Ectodermal cell (in vitro differentiated cells): ENCODE results near the gene KCNK13.
"Not testable (repeated sequence)": the region's sequence is repeated elsewhere in the genome, so short reads cannot be mapped to it uniquely, and the experiment has no call there.

ENCODE experiments used
- H3K27ac ChIP-seq: 2 replicates; pipeline ENCODE4 v1.7.0; 2013; ENCODE audit warnings: mild to moderate bottlenecking, low read depth, low read length; ENCODE audit not compliant: insufficient read depth, poor library complexity, severe bottlenecking
- H3K27me3 ChIP-seq: 2 replicates; pipeline ENCODE4 v1.7.0; 2013; ENCODE audit warnings: mild to moderate bottlenecking, low read length; ENCODE audit not compliant: insufficient read depth, control insufficient read depth, poor library complexity, severe bottlenecking
- H3K36me3 ChIP-seq: one replicate; pipeline ENCODE4 v1.7.0; 2013; ENCODE audit warnings: low read length; ENCODE audit not compliant: control insufficient read depth, insufficient read depth
- H3K4me1 ChIP-seq: one replicate; pipeline ENCODE4 v1.7.0; 2013; ENCODE audit warnings: low read length; ENCODE audit not compliant: control insufficient read depth, insufficient read depth
- H3K4me3 ChIP-seq: 2 replicates; pipeline ENCODE4 v1.7.0; 2013; ENCODE audit warnings: low read depth, low read length, control low read depth; ENCODE audit not compliant: insufficient read depth
- H3K9me3 ChIP-seq: 2 replicates; pipeline ENCODE4 v1.7.0; 2013; ENCODE audit warnings: mild to moderate bottlenecking, low read length, moderate library complexity; ENCODE audit not compliant: control insufficient read depth
- WGBS, 2 experiments: methylation state at CpG; one replicate each; pipeline ENCODE4 v1.1.7; 2013; ENCODE audit warnings: missing lambda C conversion rate in 2 of 2; 5-methylcytosine and 5-hydroxymethylcytosine counted together

KCNK13 gene

DNA sequence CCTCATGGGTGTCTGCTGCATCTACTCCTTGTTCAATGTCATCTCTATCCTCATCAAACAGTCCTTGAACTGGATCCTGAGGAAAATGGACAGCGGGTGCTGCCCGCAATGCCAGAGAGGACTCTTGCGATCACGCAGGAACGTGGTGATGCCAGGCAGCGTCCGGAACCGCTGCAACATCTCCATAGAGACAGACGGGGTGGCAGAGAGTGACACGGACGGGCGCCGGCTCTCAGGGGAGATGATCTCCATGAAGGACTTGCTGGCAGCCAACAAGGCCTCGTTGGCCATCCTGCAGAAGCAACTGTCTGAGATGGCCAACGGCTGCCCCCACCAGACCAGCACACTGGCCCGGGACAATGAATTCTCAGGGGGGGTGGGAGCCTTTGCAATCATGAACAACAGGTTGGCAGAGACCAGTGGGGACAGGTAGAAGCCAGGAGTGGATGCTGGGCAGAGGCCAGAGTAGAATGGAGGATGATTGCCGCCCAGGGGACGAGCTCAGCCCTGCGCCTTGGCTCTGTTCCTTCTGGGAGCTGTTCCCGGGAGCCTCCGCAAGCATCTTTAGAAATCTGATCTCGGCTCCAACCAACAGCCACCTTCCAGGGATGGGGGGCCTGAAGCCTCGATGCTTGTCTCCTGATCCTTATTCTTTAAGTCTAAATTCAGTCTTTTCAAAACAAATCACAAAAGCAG lies 122.9 kb downstream of the KCNK13 start:
- no peaks in the 10 kb centered on the region for H3K36me3 ChIP-seq
- no peaks in the 10 kb centered on the region for H3K4me1 ChIP-seq
- no peak overlapping the region for H3K4me3 ChIP-seq
- no peak overlapping the region for H3K27ac ChIP-seq
- 91 to 93% methylated on average over 23 of the region's 23 CpGs for WGBS, 2 experiments
- no peaks in the 10 kb centered on the region for H3K9me3 ChIP-seq
- no peaks in the 10 kb centered on the region for H3K27me3 ChIP-seq

DNA sequence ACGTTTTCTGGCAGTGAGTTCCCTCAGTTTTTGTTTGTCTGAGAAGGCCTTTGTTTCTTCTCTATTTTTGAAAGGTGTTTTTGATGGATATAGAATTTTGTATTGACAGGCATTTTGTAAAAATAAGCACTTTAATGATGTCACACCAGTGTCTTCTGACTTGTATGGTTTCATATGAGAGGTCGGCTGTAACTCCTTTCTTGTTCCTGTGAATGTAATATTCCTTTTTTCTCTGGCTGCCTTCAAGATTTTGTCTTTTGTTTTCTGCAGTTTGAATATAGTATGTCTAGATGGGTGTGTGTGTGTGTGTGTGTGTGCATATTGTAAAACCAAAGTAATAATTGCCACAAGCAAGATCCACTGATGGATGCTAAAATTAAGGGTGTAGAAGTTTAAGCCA lies 126.8 kb downstream of the KCNK13 start:
- Histone ChIP-seq H3K4me1 (no peaks in the 10 kb centered on the region), H3K36me3 (no peaks in the 10 kb centered on the region), H3K4me3 (no peak overlapping the region), H3K27me3 (no peaks in the 10 kb centered on the region), H3K27ac (no peak overlapping the region), H3K9me3 (no peaks in the 10 kb centered on the region)
- WGBS, 2 experiments, result 88 to 97% methylated on average over 2 of the region's 2 CpGs

DNA sequence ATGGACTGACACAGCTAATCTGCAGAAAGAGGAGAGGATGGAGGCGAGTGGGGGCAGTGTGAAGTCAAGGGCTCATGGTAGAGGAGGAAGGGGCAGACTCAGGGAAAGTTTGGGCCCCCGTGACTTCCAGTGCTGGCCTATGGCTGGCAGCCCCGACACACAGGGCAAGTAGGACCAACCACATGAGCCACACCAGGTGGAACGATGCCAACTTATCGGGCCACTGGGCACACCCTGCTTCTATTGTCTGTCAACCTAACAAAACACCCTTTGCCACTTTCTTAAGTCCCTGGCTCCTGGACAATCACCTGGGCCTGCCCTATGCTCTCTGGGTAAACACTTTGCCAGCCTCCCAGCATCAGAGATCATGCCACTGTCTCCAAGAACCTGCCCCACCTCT lies 129.4 kb downstream of the KCNK13 start:
- WGBS, 2 experiments, result 82 to 85% methylated on average over 5 of the region's 5 CpGs
- Histone ChIP-seq H3K27me3 (no peaks in the 10 kb centered on the region), H3K4me3 (no peak overlapping the region)

DNA sequence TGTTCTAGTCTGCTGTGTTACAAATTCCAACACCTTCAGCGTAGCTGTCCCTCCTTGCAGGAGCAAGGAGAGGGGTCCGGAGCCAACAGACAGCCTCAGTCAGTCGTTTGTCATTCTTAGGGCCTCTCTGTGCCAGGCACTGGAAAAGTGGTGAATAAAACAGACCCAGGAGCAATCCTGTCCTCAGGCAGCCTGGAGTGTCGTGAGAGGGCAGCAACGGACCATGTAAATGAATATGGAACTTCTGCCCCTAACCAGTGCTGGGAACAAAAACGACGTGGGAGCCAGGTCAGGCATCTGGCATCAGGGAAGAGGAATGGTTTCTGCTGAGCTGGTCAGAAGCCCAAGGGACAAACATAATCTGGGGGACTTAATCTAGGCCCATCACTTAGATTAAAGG lies 129.8 kb downstream of the KCNK13 start:
- no peaks in the 10 kb centered on the region for H3K36me3 ChIP-seq
- 86 to 89% methylated on average over 7 of the region's 7 CpGs for WGBS, 2 experiments
- no peaks in the 10 kb centered on the region for H3K27me3 ChIP-seq
- no peak overlapping the region for H3K27ac ChIP-seq
- no peaks in the 10 kb centered on the region for H3K9me3 ChIP-seq
- H3K4me1 ChIP-seq, result no peaks in the 10 kb centered on the region
- no peak overlapping the region for H3K4me3 ChIP-seq

More for the DNA sequence above, 129.4 kb downstream of the KCNK13 start:
- no peaks in the 10 kb centered on the region for H3K4me1 ChIP-seq
- H3K27ac ChIP-seq, result no peak overlapping the region
- no peaks in the 10 kb centered on the region for H3K36me3 ChIP-seq
- H3K9me3 ChIP-seq, result no peaks in the 10 kb centered on the region

DNA sequence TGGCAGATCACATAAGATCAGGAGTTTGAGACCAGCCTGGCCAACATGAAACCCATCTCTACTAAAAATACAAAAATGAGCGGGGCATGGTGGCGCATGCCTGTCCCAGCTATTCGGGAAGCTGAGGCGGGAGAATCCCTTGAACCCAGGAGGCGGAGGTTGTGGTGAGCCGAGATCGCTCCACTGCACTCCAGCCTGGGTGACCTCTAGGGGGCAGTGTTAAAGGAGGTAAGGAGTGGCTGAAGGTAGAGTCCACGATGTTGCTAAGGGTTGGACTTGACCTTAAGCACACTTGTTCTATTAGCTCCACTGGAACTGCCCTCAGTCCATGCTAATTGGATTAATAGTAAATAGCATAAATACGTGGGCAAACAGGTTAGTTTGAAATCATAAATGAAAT lies 132.1 kb downstream of the KCNK13 start:
- no peaks in the 10 kb centered on the region for H3K36me3 ChIP-seq
- no peaks in the 10 kb centered on the region for H3K27me3 ChIP-seq
- H3K4me3 ChIP-seq, result no peak overlapping the region
- no peaks in the 10 kb centered on the region for H3K4me1 ChIP-seq
- 70 to 73% methylated on average over 9 of the region's 9 CpGs for WGBS, 2 experiments
- no peak overlapping the region for H3K27ac ChIP-seq
- no peaks in the 10 kb centered on the region for H3K9me3 ChIP-seq

DNA sequence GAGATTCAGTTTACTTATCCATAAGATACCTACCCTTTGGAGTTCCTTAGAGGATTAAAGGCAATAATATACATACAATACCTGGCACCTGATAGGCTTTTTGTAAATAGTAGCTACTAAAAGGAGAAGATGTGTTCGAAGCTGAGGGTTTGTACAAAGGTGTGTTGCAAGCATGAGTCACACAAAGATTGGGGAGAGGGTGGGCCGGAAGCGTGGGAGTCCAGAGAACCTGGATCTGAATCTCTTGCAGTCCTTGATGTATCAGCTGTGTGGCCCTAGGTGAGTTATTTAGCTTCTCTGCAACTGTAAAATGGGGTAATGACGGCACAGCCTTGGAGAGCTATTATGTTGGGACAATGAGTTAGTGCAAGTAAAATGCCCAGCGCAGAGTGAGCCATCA lies 132.9 kb downstream of the KCNK13 start:
- 94 to 96% methylated on average over 5 of the region's 5 CpGs for WGBS, 2 experiments
- Histone ChIP-seq H3K4me3 (no peak overlapping the region), H3K27me3 (no peaks in the 10 kb centered on the region), H3K4me1 (no peaks in the 10 kb centered on the region), H3K36me3 (no peaks in the 10 kb centered on the region), H3K27ac (no peak overlapping the region), H3K9me3 (no peaks in the 10 kb centered on the region)

DNA sequence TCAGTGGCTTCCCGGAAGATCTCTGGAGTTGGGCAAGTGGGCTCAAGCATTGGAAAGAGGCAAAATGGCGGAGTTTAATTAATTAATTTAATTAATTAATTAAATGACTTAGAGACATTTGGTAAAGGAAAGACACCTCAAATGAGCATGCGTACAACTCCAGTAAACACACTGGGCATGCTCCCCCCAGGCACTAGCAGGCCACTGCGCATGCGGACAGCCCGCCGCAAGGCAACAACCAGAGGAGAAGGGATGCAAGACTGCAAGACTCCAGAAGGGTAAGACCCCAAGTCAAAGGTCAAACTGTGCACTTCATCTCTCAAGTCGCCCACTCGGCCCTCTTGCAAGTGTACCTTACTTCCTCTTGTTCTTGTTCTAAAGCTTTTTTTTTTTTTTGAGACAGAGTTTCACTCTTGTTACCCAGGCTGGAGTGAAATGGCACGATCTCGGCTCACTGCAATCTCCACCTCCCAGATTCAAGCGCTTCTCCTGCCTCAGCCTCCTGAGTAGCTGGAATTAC lies 136.8 kb downstream of the KCNK13 start:
- Histone ChIP-seq H3K36me3 (no peaks in the 10 kb centered on the region), H3K4me3 (no peak overlapping the region), H3K4me1 (no peaks in the 10 kb centered on the region), H3K27me3 (no peaks in the 10 kb centered on the region), H3K9me3 (no peaks in the 10 kb centered on the region), H3K27ac (no peak overlapping the region)
- 90 to 91% methylated on average over 12 of the region's 12 CpGs for WGBS, 2 experiments

DNA sequence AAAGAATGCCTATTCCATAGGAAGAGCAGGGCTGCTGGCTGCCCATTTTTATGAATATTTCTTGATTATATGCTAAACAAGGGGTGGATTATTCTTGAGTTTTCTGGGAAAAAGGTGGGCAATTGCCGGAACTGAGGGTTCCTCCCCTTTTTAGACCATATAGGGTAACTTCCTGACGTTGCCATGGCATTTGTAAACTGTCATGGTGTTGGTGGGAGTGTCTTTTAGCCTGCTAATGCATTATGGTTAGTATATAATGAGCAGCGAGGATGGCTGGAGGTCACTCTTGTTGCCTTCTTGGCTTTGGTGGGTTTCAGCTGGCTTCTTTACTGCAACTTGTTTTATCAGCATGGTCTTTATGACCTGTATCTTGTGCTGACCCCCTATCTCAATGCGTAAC lies 138.8 kb downstream of the KCNK13 start:
- not testable (repeated sequence) for H3K27ac ChIP-seq, H3K36me3 ChIP-seq, H3K4me1 ChIP-seq, H3K9me3 ChIP-seq, H3K27me3 ChIP-seq, H3K4me3 ChIP-seq
- 89% methylated on average over 4 of the region's 4 CpGs for WGBS, 2 experiments

DNA sequence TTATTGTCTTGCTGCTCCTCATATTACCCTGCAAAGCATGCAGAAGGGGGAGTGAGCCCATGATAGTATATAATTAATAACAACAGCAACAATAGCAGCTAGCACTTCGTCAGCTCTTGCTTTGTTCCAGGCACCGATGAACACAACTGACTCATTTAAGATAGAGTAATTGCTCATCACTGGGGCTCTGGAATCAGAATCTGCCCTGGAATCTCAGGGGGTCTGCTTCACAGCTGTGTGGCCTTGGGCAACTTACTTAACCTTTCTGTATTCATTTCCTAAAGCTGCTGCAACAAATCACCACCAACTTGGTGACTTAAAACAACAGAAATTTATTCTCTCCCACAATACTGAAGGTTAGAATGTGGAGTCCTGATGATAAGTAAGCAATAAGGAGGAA lies 139.6 kb downstream of the KCNK13 start:
- WGBS, 2 experiments, result 91 to 93% methylated on average over 2 of the region's 2 CpGs
- H3K9me3 ChIP-seq, result no peaks in the 10 kb centered on the region

DNA sequence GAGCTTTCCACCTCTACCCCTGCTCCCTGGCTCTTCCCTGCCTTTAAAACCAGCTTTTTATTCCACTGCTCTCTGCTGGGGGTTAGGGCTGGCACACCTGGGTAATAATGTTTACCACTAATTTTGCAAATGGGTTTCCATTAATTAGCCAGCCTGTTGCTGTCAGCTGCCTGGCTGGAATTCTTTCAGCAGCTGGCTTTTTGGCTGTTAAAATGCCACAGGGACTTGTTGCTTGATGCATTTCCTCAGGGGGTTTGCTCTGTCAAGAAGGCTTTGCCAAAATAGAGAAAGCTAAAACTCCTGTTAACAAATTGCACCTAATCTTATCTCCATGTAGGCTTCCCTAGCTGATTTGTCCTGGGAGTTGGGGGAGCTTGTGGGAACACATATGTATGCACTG lies 142.7 kb downstream of the KCNK13 start:
- Histone ChIP-seq H3K36me3 (no peaks in the 10 kb centered on the region), H3K4me1 (peaks cover 7% of the 10 kb centered on the region), H3K27ac (no peak overlapping the region), H3K9me3 (no peaks in the 10 kb centered on the region), H3K4me3 (no peak overlapping the region), H3K27me3 (no peaks in the 10 kb centered on the region)

More for the DNA sequence above, 139.6 kb downstream of the KCNK13 start:
- Histone ChIP-seq H3K36me3 (no peaks in the 10 kb centered on the region), H3K27me3 (no peaks in the 10 kb centered on the region), H3K27ac (no peak overlapping the region), H3K4me1 (peaks cover 7% of the 10 kb centered on the region), H3K4me3 (no peak overlapping the region)
